Activated T-helper 9 cell treated with anti-CD3 and anti-CD28 coated beads, Interleukin-2, amount 50 U/mL, for 16 hours (primary cell): ENCODE results near the gene FAM184B.

Experiments
- DNase-seq: peaks from one replicate; pipeline ENCODE4 v3.0.0-alpha.2; 2020; ENCODE audit warnings: low read depth

Gene FAM184B

DNA sequence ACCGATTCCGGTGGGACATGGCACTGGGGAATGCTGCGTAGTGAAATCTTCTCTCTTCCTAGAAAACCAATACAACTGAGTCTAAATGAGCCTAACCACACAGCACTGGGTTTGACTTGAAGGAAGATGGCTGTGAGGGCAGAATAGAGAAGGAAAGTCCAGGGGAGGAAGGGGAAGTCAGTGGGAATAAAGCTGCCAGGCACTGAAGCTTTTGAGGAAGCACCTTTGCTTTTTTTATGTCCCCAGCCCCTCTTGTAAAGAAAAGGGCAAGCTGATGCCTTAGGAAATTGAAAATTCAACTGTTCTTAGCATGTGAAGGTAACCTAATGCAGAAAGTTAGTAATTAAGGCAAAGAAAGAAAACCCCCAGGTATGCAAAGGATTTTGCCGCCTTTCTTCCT is 146.4 kb downstream of the FAM184B start:
- no peak for DNase-seq

- no peak for DNase-seq
These were observed 147.8 kb downstream of the FAM184B start for GRCh38 chr4:17633600-17633999.

DNA sequence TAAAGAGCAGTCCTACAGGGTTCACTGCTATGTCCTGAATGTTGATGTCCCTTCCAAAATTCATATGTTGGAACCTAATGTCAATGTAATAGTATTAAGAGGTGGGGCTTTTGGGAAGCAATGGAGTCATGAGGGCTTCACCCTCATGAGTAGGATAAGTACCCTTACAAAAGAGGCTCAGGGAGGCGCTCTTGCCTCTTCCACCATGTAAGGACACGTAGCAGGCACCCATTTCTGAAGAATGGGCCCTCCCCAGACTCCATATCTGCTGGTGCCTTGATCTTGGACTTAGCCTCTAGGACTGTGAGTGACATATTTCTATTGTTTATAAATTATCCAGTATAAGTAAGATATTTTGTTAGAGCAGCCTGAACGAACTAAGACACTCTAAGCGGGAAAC is 151.2 kb downstream of the FAM184B start:
- DNase-seq: no peak

DNA sequence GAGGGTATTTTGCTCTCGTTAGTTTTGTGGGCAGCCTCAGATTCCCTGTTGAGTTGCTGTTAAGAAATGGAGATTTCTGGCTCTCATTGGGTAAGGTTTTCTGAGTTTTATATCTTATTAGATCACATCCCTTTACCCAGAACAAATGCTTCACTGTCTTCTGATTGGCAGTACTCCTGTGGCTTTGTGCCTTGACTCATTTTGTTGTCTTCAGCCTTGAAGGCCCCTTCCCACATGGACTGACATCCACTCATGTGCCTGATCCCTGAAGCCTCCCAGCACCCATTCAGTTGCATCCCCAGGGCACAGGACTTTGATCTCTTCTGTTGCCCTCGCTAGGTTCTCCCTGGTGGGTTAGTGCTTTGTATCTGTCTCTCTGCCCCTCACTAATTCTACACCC is 156.6 kb downstream of the FAM184B start:
- DNase-seq: no peak

- DNase-seq: no peak
These were observed 157.9 kb downstream of the FAM184B start for GRCh38 chr4:17623451-17624001.

DNA sequence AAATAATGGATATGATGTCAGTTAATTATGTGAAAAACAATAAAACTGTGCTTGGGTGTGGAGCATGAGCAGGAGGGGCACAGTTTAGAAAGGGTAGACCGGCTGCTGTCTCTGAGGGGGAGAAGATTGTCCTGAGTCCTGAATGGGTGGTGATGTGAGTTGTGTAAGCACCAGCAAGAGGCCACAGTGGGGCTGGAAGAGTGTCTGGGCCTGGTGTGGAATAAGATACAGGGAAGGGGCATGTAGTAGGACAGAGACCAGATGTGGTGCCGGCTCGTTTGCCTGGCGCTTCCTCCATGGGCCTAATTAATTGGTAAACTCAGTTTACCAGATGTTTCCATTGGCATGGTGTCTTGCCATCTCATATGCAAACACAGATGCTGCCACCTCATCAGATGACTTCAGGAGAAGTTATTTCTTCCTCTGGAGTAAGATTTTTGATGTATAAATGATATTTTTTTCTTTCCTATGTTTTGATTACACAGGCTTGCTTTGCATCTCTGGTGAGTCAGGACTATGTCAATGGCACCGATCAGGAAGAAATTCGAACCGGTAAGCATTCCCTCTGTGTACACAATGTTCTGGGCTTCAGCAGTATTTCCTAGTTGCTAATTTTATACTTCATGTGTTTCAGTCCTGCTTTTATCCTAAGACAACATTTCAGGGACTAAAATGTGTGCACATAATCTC is 161.9 kb downstream of the FAM184B start:
- DNase-seq: no peak

GRCh38 chr4:17618926-17619325 is 162.5 kb downstream of the FAM184B start:
- DNase-seq: no peak

- DNase-seq: no peak
These were observed 165.1 kb downstream of the FAM184B start for GRCh38 chr4:17616283-17616682.

DNA sequence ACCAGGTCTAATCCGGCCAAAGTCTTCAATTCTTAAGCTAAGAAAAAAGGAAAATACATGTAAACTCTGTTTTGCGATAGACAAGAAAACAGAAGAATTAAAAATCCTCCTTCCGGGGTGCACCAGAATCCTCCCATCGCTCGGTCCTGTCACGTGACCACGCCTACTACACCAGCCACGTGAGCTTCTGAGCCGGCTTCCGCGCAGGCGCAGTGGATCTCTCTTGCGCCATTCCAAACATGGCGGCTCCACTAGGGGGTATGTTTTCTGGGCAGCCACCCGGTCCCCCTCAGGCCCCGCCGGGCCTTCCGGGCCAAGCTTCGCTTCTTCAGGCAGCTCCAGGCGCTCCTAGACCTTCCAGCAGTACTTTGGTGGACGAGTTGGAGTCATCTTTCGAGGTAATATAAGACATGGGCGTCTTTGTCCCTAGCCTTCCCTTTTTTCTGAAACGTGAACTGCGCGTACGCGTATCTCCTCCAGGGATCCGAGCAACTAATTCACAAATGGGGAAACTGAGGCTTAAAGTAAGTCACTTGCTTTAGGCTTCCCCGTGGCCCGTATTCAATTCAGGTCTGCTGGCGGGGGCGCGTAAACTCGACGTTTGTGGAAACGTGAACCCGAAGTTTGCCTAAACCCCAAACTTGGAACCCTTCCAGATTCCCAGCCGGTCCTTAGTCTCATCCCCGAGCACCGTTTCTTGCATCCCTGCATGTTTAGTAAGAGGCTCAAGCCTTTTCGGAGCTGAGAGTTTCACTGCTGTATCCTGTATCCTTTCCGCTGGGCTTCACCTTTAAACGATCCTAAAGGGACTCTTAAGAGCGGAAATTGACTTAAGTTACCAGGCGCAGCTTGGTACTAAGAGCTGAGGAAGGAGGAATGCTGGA is 166.8 kb downstream of the FAM184B start, which contains the start of gene MED28:
TSS of gene MED28 (plus strand) at position 226 of the 884 bp plus-strand sequence. CDS start at position 240, 14 bp downstream.
- DNase-seq: peak; percentile 92

GRCh38 chr4:17613761-17614415 is 167.5 kb downstream of the FAM184B start:
- no peak for DNase-seq

- DNase-seq: no peak
These were observed 176.2 kb downstream of the FAM184B start for GRCh38 chr4:17605236-17605635.

- DNase-seq: no peak
These were observed 181.6 kb downstream of the FAM184B start for GRCh38 chr4:17599826-17600225.

- no peak for DNase-seq
These were observed 183.9 kb downstream of the FAM184B start for GRCh38 chr4:17597517-17597916.

DNA sequence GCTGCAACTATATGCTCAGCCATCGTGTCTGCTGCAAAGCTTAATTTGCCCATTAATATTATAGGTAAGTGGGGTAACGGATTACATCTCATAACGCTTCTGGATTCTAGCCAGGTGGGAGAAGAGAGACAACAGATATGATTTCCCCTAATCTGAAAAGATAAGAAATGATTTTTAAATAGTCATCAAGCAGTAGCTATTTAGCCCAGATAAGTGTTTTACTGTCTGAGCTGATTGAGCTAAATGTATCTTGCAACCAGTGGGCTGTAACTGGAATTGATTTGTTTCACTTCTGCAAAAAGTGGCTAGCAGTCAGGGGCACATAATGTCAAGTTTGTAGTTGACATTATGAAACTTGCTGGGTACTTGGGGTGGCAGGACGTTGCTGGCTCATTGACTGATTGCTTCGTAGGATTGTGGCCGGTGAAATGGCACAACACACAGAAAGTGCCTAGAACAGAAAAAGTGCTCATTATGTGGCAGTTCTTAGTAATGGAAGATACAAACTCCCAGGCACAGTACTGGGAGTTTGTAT is 185.9 kb downstream of the FAM184B start:
- DNase-seq: no peak

GRCh38 chr4:17589355-17589754 is 192.1 kb downstream of the FAM184B start:
- DNase-seq: no peak

GRCh38 chr4:17587094-17587822 is 194.2 kb downstream of the FAM184B start:
- no peak for DNase-seq

- DNase-seq: no peak
These were observed 196.8 kb downstream of the FAM184B start for GRCh38 chr4:17584521-17585213.

DNA sequence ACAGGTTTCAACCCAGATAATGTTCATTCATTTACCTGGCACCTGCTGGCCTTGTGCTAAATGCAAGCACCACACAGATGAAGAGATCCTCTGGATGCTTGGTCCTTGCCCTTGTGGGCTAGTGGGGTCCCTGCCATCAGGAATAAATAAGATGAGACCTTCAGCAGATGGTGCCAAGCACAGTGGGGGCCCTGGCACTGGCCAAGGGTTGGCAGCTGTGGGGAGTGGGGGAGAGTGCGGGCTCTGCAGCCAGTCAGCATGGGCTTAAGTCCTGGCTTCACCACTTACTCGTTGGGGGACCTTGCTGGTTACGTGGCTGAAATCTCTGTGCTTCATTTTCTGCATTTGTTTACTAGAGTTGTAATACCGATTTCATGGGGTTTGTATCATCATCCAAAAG is 197.5 kb downstream of the FAM184B start:
- DNase-seq: no peak

DNA sequence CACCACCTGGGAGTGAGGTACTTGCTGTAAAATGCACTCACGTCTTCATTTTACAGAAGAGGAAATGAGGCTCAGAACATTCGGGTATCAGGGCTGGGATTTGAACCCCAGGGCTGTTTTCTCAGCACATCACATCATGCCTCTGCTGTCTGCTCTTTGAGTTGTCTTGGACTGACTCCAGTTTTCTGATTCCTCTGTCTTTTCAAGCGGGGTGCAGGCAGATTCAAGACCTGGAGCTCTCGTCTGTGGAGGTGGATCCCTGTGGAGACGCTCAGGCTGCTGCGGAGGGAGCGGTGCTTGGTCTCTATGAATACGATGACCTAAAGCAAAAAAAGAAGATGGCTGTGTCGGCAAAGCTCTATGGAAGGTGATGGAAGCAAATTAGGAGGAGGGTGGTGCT is 198.1 kb downstream of the FAM184B start:
- DNase-seq: no peak

GRCh38 chr4:17580969-17581368 is 200.5 kb downstream of the FAM184B start:
- no peak for DNase-seq
